HG02943 (cell line): ENCODE data around the gene PLOD2.
A peak's percentile ranks its signal among the peaks of the same experiment; 100 is the strongest.

Source experiments
- ATAC-seq: cut with Tn5 transposase; IDR thresholded peaks from one replicate; pipeline ENCODE4 v1.9.1; 2021; ENCODE audit warnings: mild to moderate bottlenecking, low read depth, moderate library complexity; ENCODE audit not compliant: unreplicated experiment

PLOD2 gene

DNA sequence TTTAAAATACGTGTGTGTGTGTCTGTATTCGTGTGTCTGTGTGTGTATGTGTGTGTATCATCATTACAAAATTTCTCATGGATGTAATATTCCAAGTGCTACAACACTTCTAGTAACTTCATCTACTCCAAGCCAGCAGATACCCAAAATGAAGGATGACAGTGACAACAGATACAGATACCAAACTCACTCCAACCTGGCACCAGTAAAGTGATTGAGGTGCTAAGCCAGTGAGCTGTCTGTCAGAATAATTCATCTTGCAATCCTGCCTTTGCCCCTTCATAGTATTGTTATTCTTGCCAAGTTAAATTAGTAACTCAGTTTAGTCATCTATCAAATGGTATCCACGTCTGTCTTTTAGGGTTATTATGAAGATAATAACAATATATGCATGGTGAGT lies 58.1 kb downstream of the PLOD2 start:
- no peak for ATAC-seq

DNA sequence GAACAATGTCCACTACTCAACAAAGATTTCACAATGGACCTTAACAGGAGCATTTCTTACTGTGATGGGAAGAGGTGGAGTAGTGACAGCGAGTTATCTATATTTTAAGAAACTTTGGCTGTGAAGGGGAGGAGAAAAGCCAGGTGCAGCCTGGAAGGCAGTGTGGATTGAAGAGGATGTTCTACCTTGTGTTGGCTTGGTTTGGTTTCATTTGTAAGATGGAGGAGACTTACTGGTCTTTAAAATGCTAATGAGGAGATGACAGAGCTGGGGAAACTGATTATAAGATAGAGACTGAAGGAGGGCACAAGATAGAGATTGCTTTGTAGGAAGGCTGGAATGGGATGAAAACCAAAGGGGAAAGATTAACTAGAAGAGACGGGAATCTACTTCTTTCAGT lies 59.4 kb downstream of the PLOD2 start:
- ATAC-seq = no peak

DNA sequence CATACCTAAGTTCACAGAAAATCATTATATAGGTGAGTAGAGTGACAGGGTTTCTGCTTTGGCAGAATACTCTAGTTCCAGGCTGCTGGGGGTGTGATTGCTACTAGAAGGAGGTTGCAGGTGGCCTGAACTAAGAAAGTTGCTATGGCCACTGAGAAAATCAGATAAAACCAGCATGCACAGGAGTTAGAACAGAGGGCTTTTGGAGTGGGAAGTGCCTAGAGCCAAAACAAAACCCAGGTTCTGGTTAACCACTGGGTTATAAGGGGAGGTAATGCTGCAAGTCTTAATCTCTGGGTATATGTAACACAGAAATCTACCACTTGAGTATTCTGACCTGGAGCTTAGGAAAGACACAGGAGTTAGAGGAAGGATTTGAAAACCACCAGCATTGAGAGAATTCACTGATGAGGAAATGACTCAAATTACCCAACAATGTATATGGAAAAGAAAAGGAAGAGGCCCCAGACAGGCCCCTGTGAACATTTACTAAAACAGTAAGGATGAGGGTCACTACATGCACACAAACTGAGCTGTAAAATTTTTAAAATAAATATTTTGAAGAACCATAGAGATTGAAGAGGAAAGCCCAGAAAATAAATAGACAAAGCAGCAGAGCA lies 60.0 kb downstream of the PLOD2 start:
- ATAC-seq = no peak

DNA sequence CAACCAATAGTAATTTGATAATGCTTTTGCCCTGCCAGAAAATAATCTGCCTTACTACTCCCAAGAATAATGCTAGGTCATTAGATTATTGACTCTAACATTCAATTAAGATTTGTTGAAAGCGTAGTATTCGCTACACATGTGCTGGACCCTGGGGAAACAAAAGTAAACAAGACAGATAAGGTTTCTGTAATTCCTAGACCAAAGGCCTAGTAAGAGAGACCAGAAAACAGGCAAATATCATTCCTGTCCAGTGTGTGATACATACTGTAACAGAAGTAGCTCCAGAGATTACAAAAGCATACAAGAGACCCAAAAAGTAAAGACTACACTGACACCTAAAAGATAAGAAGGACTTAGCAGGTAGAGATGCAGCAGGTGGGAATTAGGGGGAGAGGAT lies 60.8 kb downstream of the PLOD2 start:
- ATAC-seq = no peak

DNA sequence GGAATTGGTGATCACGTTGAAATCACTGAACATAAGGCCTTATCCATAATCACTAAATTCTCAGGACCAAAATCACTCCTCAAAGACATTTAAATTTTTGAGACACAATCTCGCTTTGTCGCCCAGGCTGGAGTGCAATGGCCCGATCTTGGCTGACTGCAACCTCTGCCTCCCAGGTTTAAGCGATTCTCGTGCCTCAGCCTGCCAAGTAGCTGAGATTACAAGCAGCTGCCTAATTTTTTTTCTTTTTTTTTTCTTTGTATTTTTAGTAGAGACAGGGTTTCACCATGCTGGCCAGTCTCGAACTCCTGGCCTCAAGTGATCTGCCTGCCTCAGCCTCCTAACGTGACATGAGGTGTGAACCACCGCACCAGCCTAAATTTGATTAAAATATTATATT lies 61.7 kb downstream of the PLOD2 start:
- ATAC-seq = no peak

- ATAC-seq = no peak
Observed at GRCh38 chr3:146093896-146094295, 67.1 kb downstream of the PLOD2 start.

DNA sequence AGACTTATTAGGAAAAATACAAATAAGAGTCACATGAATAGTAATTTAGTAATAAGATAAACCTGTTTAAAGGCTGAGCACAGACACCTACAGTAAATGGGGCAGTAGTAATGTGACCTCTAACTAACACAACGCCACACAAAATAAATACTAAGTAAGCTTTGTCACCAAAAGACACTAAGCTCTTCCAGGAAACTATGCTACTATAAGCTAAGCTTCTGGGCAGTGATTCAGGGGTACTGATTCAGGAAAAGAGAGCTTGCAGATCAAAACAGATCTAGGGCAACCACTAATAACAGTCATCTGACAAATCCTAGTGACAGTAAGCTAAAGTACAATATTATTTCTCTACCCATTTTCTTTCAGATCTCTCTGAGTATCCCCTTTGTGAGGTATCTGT lies 68.8 kb downstream of the PLOD2 start:
- no peak for ATAC-seq

DNA sequence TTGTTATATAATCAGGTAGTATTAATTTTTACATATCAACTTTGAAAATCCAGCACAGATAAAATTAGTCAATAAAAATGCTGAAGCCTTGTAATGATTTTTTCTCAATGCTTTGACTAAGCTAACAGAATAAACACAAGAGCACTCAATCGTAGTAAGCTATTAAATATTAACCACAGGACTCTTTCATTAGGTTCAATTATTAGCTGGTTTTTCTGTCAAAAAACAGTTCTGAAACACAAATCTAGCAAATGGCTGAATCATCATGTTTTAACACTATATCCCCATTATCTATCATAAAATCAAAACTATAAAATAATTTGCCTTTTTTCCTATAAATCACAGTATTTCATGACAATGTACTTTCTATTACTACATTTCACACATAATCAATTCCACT lies 69.6 kb downstream of the PLOD2 start:
- peak; percentile 78 for ATAC-seq

DNA sequence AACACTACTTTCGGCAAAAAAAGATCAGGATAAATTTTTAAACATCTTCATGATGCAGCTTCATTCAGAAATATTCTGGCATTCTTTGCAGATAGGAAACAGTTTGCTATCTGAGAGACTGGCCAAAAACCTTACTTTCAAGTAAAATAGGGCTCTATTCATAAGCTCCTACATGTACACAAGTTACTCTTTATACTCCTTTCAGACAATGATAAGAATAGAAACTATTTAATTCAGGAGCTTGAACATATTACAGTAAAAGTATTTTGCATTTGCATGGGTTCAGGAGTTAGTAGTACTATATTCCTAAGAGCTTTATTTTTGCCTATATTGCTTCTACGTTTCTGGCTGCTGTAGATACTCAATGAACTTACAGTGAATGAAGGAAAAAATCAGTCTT lies 70.5 kb downstream of the PLOD2 start:
- ATAC-seq = no peak

DNA sequence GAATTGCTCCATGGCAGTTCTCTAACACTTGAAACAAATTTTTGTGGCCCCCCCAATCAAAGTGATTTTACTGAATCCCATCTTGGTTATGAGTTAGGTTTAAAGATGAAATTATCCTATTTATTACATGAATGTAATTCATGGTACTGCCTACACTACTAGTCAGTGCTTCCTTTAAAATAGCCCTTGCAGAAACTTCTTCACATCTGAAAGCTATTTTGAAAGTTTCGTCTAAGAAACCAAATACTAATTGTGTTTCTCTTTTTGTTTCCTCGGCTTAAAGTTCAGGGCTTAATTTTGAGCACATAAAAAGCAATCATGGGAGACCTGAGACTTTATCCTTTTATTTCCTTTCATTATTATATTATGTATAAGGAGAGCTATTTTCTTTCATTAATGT lies 72.1 kb downstream of the PLOD2 start:
- no peak for ATAC-seq

- ATAC-seq = no peak
Observed at GRCh38 chr3:146087116-146087515, 73.9 kb downstream of the PLOD2 start.

- ATAC-seq = no peak
Observed at GRCh38 chr3:146086211-146086610, 74.8 kb downstream of the PLOD2 start.

GRCh38 chr3:146085678-146086077 lies 75.3 kb downstream of the PLOD2 start:
- no peak for ATAC-seq

- no peak for ATAC-seq
Observed at GRCh38 chr3:146080578-146080977, 80.4 kb downstream of the PLOD2 start.

DNA sequence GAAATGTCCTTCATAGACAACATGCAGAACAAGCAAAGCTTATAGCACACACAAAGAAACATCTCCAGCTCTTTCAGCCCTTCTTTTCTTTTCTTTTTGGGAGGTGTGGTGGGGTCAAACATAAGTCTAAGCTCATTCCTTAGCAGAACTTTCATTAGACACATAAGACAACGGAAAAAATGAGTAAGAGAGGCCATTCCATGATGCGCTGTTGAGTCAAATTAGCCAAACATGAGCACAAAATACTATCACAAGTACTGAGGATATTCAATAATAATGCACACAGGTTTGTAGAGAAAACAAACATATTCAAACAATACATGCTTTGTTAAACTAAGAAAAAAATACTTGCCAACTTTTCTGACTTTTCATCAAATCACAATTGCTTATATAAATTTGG lies 83.0 kb downstream of the PLOD2 start:
- no peak for ATAC-seq

DNA sequence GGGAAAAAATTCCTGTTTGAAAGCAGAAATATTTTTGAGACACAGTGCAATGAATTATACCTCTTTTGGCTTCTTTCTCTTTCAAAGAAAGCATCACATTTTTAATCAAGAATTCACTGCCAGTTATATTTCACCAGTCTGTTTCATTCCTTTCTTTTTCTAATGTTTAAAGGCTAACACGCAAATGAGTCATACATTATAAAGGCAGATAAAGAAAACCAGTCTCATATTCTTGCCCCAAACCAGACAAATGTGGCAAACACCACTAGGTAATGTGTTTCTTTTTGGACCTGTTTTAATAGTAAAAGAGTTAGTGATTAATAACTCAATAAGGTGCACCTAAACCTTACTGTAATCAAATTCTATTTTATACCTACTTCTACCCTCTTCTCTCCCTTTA lies 83.8 kb downstream of the PLOD2 start:
- no peak for ATAC-seq

GRCh38 chr3:146072824-146073223 lies 88.2 kb downstream of the PLOD2 start:
- ATAC-seq = no peak

GRCh38 chr3:146072061-146072460 lies 88.9 kb downstream of the PLOD2 start:
- ATAC-seq = no peak

DNA sequence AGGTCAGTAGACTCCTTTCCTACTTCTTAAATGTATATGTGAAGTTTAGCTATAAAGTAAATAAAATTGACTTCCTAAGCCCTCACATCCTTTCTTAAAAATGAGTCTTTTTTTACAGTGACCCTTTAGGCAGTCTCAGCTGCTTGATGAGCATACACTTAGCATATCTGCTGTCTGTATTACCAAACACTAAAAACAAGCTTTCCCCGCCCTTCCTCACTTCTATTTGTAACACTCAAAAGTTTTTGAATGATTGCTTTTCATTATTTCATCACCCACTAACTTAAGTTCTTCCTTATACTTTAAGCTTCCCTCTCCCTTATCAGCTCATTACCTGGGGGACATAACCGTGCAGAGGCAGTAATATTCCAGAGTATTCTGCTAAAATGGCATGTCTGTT lies 89.4 kb downstream of the PLOD2 start:
- ATAC-seq = no peak

GRCh38 chr3:146067048-146067447 lies 93.9 kb downstream of the PLOD2 start:
- ATAC-seq = no peak

- no peak for ATAC-seq
Observed at GRCh38 chr3:146065573-146066006, 95.4 kb downstream of the PLOD2 start.

DNA sequence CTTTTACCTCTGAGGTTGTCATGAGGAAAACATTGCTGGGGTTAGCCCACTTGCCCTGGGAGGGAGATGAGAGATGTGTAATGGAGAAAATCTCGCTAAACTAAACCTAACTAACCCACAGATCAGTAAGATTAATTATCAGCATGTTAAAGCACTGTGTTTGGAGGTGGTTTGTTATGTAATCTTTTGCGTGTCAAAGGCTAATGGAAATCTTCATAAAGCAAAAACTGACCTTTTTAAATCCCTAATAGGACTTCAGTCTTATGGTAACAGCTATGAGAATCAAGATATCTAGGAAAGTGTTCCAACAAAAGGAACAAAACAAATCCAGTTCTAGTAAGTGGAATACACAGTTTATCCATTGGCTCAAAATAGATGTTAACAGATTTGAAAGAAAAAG lies 102.7 kb downstream of the PLOD2 start:
- ATAC-seq = no peak

DNA sequence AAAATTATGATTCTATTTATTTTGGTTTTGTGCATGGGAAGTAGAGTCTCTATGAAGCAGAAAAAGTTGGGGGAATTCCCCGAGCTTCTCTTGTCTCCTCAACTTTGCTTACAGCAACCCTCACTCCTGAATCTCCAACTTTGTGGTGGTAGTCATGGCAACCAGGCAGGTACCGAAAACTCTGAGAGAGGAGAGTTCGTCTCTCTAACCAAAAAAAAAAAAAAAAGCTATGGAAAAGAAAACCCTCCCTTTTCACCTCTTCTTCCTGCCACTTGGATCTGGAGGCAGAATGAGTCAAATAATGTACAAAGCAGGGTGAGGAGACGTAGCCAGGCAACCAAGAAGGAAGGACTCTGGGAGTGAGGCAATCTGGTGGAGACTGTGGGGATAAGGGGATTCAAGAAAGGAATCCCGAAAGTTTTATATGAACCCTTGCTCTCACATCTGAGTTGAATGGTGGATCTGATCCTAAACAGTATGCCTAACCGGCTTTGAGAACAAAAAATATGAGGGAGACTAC lies 108.1 kb downstream of the PLOD2 start:
- no peak for ATAC-seq
